ENCODE measurements around the gene SF3B2. TPM values are rescaled to one million over a fixed set of nuclear protein-coding genes. Genes with fewer than 3 reads are reported as not detected.

The SF3B2 gene
- total RNA-seq, 1 experiment from 2014 or later, result 89.0 TPM

- no peaks in the 10 kb centered on the region for H4K20me1 ChIP-seq (ENCODE audit: insufficient read depth, low read depth, low read length)
- peaks cover 97% of the 10 kb centered on the region for H3K79me2 ChIP-seq (ENCODE audit: low read length)
- DNase-seq, result no peak
- peak overlapping the region; percentile 68 for H3K4me2 ChIP-seq (ENCODE audit: low read depth, low read length, poor library complexity, severe bottlenecking)
- no peak overlapping the region for H2AFZ ChIP-seq (ENCODE audit: low read length)
- no peaks in the 10 kb centered on the region for H3K9me2 ChIP-seq (replicated peaks; ENCODE audit: insufficient read depth, low read length)
- H3K27ac ChIP-seq (ENCODE audit: low read length), result peak overlapping the region; percentile 91
- H3K9ac ChIP-seq (ENCODE audit: low read length), result peak overlapping the region; percentile 62
- H3K27me3 ChIP-seq (ENCODE audit: low read length), result no peaks in the 10 kb centered on the region
- no peaks in the 10 kb centered on the region for H3K36me3 ChIP-seq (ENCODE audit: insufficient read depth, low read length)
- H3K4me3 ChIP-seq (ENCODE audit: low read length), result no peak overlapping the region
- H3K4me1 ChIP-seq (ENCODE audit: low read length), result peaks cover 94% of the 10 kb centered on the region
- H3K9me3 ChIP-seq (ENCODE audit: low read length), result no peaks in the 10 kb centered on the region
These were observed 64.6 kb downstream of the SF3B2 start for GRCh38 chr11:66116576-66117361.

DNA sequence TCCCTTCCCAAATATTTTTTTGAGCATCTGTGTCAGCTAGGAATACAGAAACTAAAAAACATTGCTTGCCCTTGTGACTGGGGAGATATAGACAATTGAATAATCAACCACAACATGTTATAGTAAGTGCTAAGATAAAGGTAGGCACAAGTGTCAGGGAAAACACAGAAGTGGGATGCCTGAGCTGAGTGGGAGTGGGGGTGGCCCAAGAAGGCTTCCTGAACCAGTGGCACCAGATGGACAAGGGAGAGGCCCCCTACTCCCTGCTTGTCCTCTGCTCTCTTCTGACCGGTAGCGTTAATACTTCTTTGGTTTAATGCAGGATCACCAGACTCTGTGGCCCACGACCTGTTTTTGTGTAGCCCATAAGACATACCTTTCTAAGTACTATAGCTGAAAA, 66.7 kb downstream of the SF3B2 start:
- H3K9me3 ChIP-seq (ENCODE audit: low read length), result no peaks in the 10 kb centered on the region
- H3K4me2 ChIP-seq (ENCODE audit: low read depth, low read length, poor library complexity, severe bottlenecking), result peak overlapping the region; percentile 9
- H3K27ac ChIP-seq (ENCODE audit: low read length), result peak overlapping the region; percentile 74; the same call in 1 of the 2 replicates
- H2AFZ ChIP-seq (ENCODE audit: low read length), result no peak overlapping the region
- H4K20me1 ChIP-seq (ENCODE audit: insufficient read depth, low read depth, low read length), result no peaks in the 10 kb centered on the region
- no peaks in the 10 kb centered on the region for H3K9me2 ChIP-seq (replicated peaks; ENCODE audit: insufficient read depth, low read length)
- no peak overlapping the region for H3K4me3 ChIP-seq (ENCODE audit: low read length)
- no peaks in the 10 kb centered on the region for H3K36me3 ChIP-seq (ENCODE audit: insufficient read depth, low read length)
- H3K79me2 ChIP-seq (ENCODE audit: low read length), result peaks cover 91% of the 10 kb centered on the region
- H3K27me3 ChIP-seq (ENCODE audit: low read length), result no peaks in the 10 kb centered on the region
- H3K4me1 ChIP-seq (ENCODE audit: low read length), result peaks cover 84% of the 10 kb centered on the region
- DNase-seq, result no peak
- H3K9ac ChIP-seq (ENCODE audit: low read length), result no peak overlapping the region

Other genes with a start within 250 kb of the SF3B2 start
- gene SNX32, start 218.4 kb upstream of the SF3B2 start, total RNA-seq (2014; rRNA removed; shearing (Covaris generic); ENCODE audit: low replicate concordance), result not detected in 2 replicates
- gene CFL1, start 194.2 kb upstream of the SF3B2 start, total RNA-seq (2014; rRNA removed; shearing (Covaris generic); ENCODE audit: low replicate concordance), result 514 and 827 TPM in 2 replicates
- gene MUS81, start 191.9 kb upstream of the SF3B2 start, total RNA-seq (2014; rRNA removed; shearing (Covaris generic); ENCODE audit: low replicate concordance), result 41.3 and 89.0 TPM in 2 replicates
- 1.3 and 2.6 TPM in 2 replicates for gene EFEMP2, start 179.6 kb upstream of the SF3B2 start, total RNA-seq (2014; rRNA removed; shearing (Covaris generic); ENCODE audit: low replicate concordance)
- gene CTSW, start 172.5 kb upstream of the SF3B2 start, total RNA-seq (2014; rRNA removed; shearing (Covaris generic); ENCODE audit: low replicate concordance), result not detected in 2 replicates
- gene FIBP, start 163.9 kb upstream of the SF3B2 start, total RNA-seq (2014; rRNA removed; shearing (Covaris generic); ENCODE audit: low replicate concordance), result 207 and 248 TPM in 2 replicates
- gene CCDC85B, start 161.7 kb upstream of the SF3B2 start, total RNA-seq (2014; rRNA removed; shearing (Covaris generic); ENCODE audit: low replicate concordance), result 21.3 and 56.7 TPM in 2 replicates
- gene FOSL1, start 152.0 kb upstream of the SF3B2 start, total RNA-seq (2014; rRNA removed; shearing (Covaris generic); ENCODE audit: low replicate concordance), result not detected in 2 replicates
- 7.3 and 11.0 TPM in 2 replicates for gene C11orf68, start 133.3 kb upstream of the SF3B2 start, total RNA-seq (2014; rRNA removed; shearing (Covaris generic); ENCODE audit: low replicate concordance)
- 66.2 and 111 TPM in 2 replicates for gene DRAP1, start 132.9 kb upstream of the SF3B2 start, total RNA-seq (2014; rRNA removed; shearing (Covaris generic); ENCODE audit: low replicate concordance)
- gene TSGA10IP, start 106.9 kb upstream of the SF3B2 start, total RNA-seq (2014; rRNA removed; shearing (Covaris generic); ENCODE audit: low replicate concordance), result not detected in 2 replicates
- gene SART1, start 90.6 kb upstream of the SF3B2 start, total RNA-seq (2014; rRNA removed; shearing (Covaris generic); ENCODE audit: low replicate concordance), result 23.1 and 63.2 TPM in 2 replicates
- 39.4 and 57.0 TPM in 2 replicates for gene EIF1AD, start 50.2 kb upstream of the SF3B2 start, total RNA-seq (2014; rRNA removed; shearing (Covaris generic); ENCODE audit: low replicate concordance)
- 44.3 and 84.2 TPM in 2 replicates for gene BANF1, start 49.9 kb upstream of the SF3B2 start, total RNA-seq (2014; rRNA removed; shearing (Covaris generic); ENCODE audit: low replicate concordance)
- not detected in 2 replicates for gene CST6, start 40.4 kb upstream of the SF3B2 start, total RNA-seq (2014; rRNA removed; shearing (Covaris generic); ENCODE audit: low replicate concordance)
- gene CATSPER1, start 25.9 kb upstream of the SF3B2 start, total RNA-seq (2014; rRNA removed; shearing (Covaris generic); ENCODE audit: low replicate concordance), result not detected in 2 replicates
- not detected in 2 replicates for gene GAL3ST3, start 3.2 kb upstream of the SF3B2 start, total RNA-seq (2014; rRNA removed; shearing (Covaris generic); ENCODE audit: low replicate concordance)
- 60.5 and 81.1 TPM in 2 replicates for gene PACS1, start 17.9 kb downstream of the SF3B2 start, total RNA-seq (2014; rRNA removed; shearing (Covaris generic); ENCODE audit: low replicate concordance)
- gene KLC2, start 205.3 kb downstream of the SF3B2 start, total RNA-seq (2014; rRNA removed; shearing (Covaris generic); ENCODE audit: low replicate concordance), result 12.9 and 18.5 TPM in 2 replicates
- 56.2 and 64.3 TPM in 2 replicates for gene RAB1B, start 216.3 kb downstream of the SF3B2 start, total RNA-seq (2014; rRNA removed; shearing (Covaris generic); ENCODE audit: low replicate concordance)
- 0.34 and 6.6 TPM in 2 replicates for gene CNIH2, start 225.8 kb downstream of the SF3B2 start, total RNA-seq (2014; rRNA removed; shearing (Covaris generic); ENCODE audit: low replicate concordance)
- 145 and 154 TPM in 2 replicates for gene YIF1A, start 236.8 kb downstream of the SF3B2 start, total RNA-seq (2014; rRNA removed; shearing (Covaris generic); ENCODE audit: low replicate concordance)
- gene TMEM151A, start 239.5 kb downstream of the SF3B2 start, total RNA-seq (2014; rRNA removed; shearing (Covaris generic); ENCODE audit: low replicate concordance), result not detected in 2 replicates

All from Karpas-422 (cell line).